ENCODE measurements around the gene KRTAP10-5.
"Not testable (repeated sequence)": the region's sequence is repeated elsewhere in the genome, so short reads cannot be mapped to it uniquely, and the experiment has no call there.

Gene KRTAP10-5

GRCh38 chr21:44552136-44552535 is 28.3 kb downstream of the KRTAP10-5 start:
- no peak overlapping the region for H3K4me2 ChIP-seq (ENCODE audit: low read length)
- no peak overlapping the region for H3K9ac ChIP-seq (ENCODE audit: low read length)
- no peak overlapping the region for H3K4me3 ChIP-seq (ENCODE audit: low read length)
- TF ChIP-seq EZH2phosphoT487 (IDR thresholded peaks at IDR 0.05; ENCODE audit: low read depth) (no peak), CTCF (IDR thresholded peaks at IDR 0.05; ENCODE audit: low read depth, low read length) (no peak)
- no peaks in the 10 kb centered on the region for H3K27me3 ChIP-seq (ENCODE audit: low read depth, low read length)
- no peaks in the 10 kb centered on the region for H4K20me1 ChIP-seq (ENCODE audit: insufficient read depth, low read length)
- no peak overlapping the region for H2AFZ ChIP-seq (ENCODE audit: low read depth, low read length)
- no peaks in the 10 kb centered on the region for H3K79me2 ChIP-seq (ENCODE audit: low read length)
- H3K36me3 ChIP-seq (replicated peaks; ENCODE audit: low read depth, low read length), result no peaks in the 10 kb centered on the region
- H3K27ac ChIP-seq (ENCODE audit: low read length), result no peak overlapping the region
- H3K9me3 ChIP-seq (ENCODE audit: insufficient read depth, low read length), result 0 out of 2 replicates have a peak, but pooled peaks cover 2% of the 10 kb centered on the region
- peaks cover 11% of the 10 kb centered on the region for H3K4me1 ChIP-seq (ENCODE audit: low read length)

GRCh38 chr21:44551340-44551961 is 29.0 kb downstream of the KRTAP10-5 start, which contains the start of gene KRTAP10-2:
Gene KRTAP10-2, minus strand, starts transcription at chr21:44551505. Its CDS starts 47 bp downstream, at chr21:44551458.
- TF ChIP-seq CTCF (IDR thresholded peaks at IDR 0.05; ENCODE audit: low read depth, low read length), result no peak
- no peak for TF ChIP-seq EZH2phosphoT487 (IDR thresholded peaks at IDR 0.05; ENCODE audit: low read depth)
- H4K20me1 ChIP-seq (ENCODE audit: insufficient read depth, low read length), result no peaks in the 10 kb centered on the region
- no peak within 1 kb of the TSS for H2AFZ ChIP-seq (ENCODE audit: low read depth, low read length)
- no peak within 1 kb of the TSS for H3K4me2 ChIP-seq (ENCODE audit: low read length)
- H3K4me1 ChIP-seq (ENCODE audit: low read length), result peaks cover 4% of the 10 kb centered on the region
- 0 out of 2 replicates have a peak, but pooled peaks cover 9% of the 10 kb centered on the region for H3K9me3 ChIP-seq (ENCODE audit: insufficient read depth, low read length)
- H3K79me2 ChIP-seq (ENCODE audit: low read length), result no peaks in the 10 kb centered on the region
- H3K27me3 ChIP-seq (ENCODE audit: low read depth, low read length), result no peaks in the 10 kb centered on the region
- no peaks in the 10 kb centered on the region for H3K36me3 ChIP-seq (replicated peaks; ENCODE audit: low read depth, low read length)
- H3K27ac ChIP-seq (ENCODE audit: low read length), result no peak within 1 kb of the TSS
- H3K9ac ChIP-seq (ENCODE audit: low read length), result no peak within 1 kb of the TSS
- no peak within 1 kb of the TSS for H3K4me3 ChIP-seq (ENCODE audit: low read length)

GRCh38 chr21:44550807-44551206 is 29.6 kb downstream of the KRTAP10-5 start:
- Histone ChIP-seq H4K20me1 (ENCODE audit: insufficient read depth, low read length) (no peaks in the 10 kb centered on the region), H3K4me3 (ENCODE audit: low read length) (no peak overlapping the region), H3K27ac (ENCODE audit: low read length) (no peak overlapping the region), H3K4me2 (ENCODE audit: low read length) (no peak overlapping the region), H3K9ac (ENCODE audit: low read length) (no peak overlapping the region), H2AFZ (ENCODE audit: low read depth, low read length) (no peak overlapping the region), H3K36me3 (replicated peaks; ENCODE audit: low read depth, low read length) (no peaks in the 10 kb centered on the region), H3K9me3 (ENCODE audit: insufficient read depth, low read length) (0 out of 2 replicates have a peak, but pooled peaks cover 9% of the 10 kb centered on the region), H3K4me1 (ENCODE audit: low read length) (peaks cover 3% of the 10 kb centered on the region), H3K27me3 (ENCODE audit: low read depth, low read length) (no peaks in the 10 kb centered on the region), H3K79me2 (ENCODE audit: low read length) (no peaks in the 10 kb centered on the region)
- TF ChIP-seq EZH2phosphoT487 (IDR thresholded peaks at IDR 0.05; ENCODE audit: low read depth), result no peak
- no peak for TF ChIP-seq CTCF (IDR thresholded peaks at IDR 0.05; ENCODE audit: low read depth, low read length)

- H3K27me3 ChIP-seq (ENCODE audit: low read depth, low read length), result not testable (repeated sequence)
These were observed 30.1 kb downstream of the KRTAP10-5 start for GRCh38 chr21:44550285-44550684.

More at GRCh38 chr21:44550285-44550684, 30.1 kb downstream of the KRTAP10-5 start:
- not testable (repeated sequence) for H3K27ac ChIP-seq (ENCODE audit: low read length); H3K9me3 ChIP-seq (ENCODE audit: insufficient read depth, low read length); H3K4me1 ChIP-seq (ENCODE audit: low read length); H3K79me2 ChIP-seq (ENCODE audit: low read length); H3K4me3 ChIP-seq (ENCODE audit: low read length); H3K4me2 ChIP-seq (ENCODE audit: low read length); H3K9ac ChIP-seq (ENCODE audit: low read length); H3K36me3 ChIP-seq (replicated peaks; ENCODE audit: low read depth, low read length); H2AFZ ChIP-seq (ENCODE audit: low read depth, low read length); H4K20me1 ChIP-seq (ENCODE audit: insufficient read depth, low read length)
